HEK293 (cell line): ENCODE data around the gene LSM14B.

Experiments used
- CTCF ChIA-PET: fragments of 350-600 bp; formaldehyde crosslinking; extraction: SDS; loops from one replicate; lab custom pipeline; 2021; ENCODE audit warnings: antibody characterized with exemption; lab: Yijun Ruan, JAX
- POLR2A ChIA-PET: fragments of 300-600 bp; formaldehyde crosslinking; extraction: SDS; loops from one replicate; lab custom pipeline; 2020; ENCODE audit warnings: antibody characterized with exemption, inconsistent platforms; lab: Yijun Ruan, JAX
- H3K27ac ChIP-seq: fragments of 200-500 bp; sonication (Bioruptor generic); 2 replicates; pipeline ENCODE4 v1.5.1; 2014; ENCODE audit warnings: low read depth, low read length, control low read depth, inconsistent platforms; ENCODE audit errors: extremely low read depth
- H3K36me3 ChIP-seq, 2 experiments: fragments of 200-500 bp in 1 of 2; sonication (Bioruptor generic) in 1 of 2; 1 replicate in 1 of 2; 2 replicates in 1 of 2; pipeline ENCODE4 v1.5.1; 2014 to 2017; ENCODE audit warnings: inconsistent platforms in 2 of 2, low read length in 2 of 2; ENCODE audit not compliant: control insufficient read depth in 2 of 2, insufficient read depth in 1 of 2
- H3K4me1 ChIP-seq: fragments of 200-500 bp; sonication (Bioruptor generic); 2 replicates; pipeline ENCODE4 v1.5.1; 2014; ENCODE audit warnings: mild to moderate bottlenecking, low read length, inconsistent platforms; ENCODE audit not compliant: control insufficient read depth, insufficient read depth
- H3K4me3 ChIP-seq: 2 replicates; pipeline ENCODE4 v1.5.1; 2011; ENCODE audit warnings: low read depth, mild to moderate bottlenecking, control low read depth, low read length, moderate library complexity
- H3K9me3 ChIP-seq: fragments of 200-500 bp; sonication (Bioruptor generic); 2 replicates; pipeline ENCODE4 v1.5.1; 2014; ENCODE audit warnings: low read depth, low read length, inconsistent platforms; ENCODE audit not compliant: control insufficient read depth, insufficient read depth
- BCL11A ChIP-seq: fragments of 450-650 bp; formaldehyde crosslinking; IDR thresholded peaks from 2 replicates; pipeline ENCODE4 v1.5.1; 2016; ENCODE audit warnings: low read depth, missing biosample characterization, missing genetic modification characterization
- GLIS1 ChIP-seq: fragments of 450-650 bp; formaldehyde crosslinking; IDR thresholded peaks from 2 replicates; pipeline ENCODE4 v1.5.1; 2016; ENCODE audit warnings: missing biosample characterization, missing genetic modification characterization
- KLF16 ChIP-seq: fragments of 450-650 bp; formaldehyde crosslinking; IDR thresholded peaks from 2 replicates; pipeline ENCODE4 v1.5.1; 2017; ENCODE audit warnings: missing biosample characterization, missing genetic modification characterization
- KLF7 ChIP-seq: fragments of 450-650 bp; formaldehyde crosslinking; IDR thresholded peaks from 2 replicates; pipeline ENCODE4 v1.5.1; 2016; ENCODE audit warnings: missing biosample characterization, missing genetic modification characterization, borderline replicate concordance
- KLF9 ChIP-seq: fragments of 450-650 bp; formaldehyde crosslinking; IDR thresholded peaks from 2 replicates; pipeline ENCODE4 v1.5.1; 2016; ENCODE audit warnings: missing biosample characterization, missing genetic modification characterization, low read depth
- SALL2 ChIP-seq: fragments of 450-650 bp; formaldehyde crosslinking; IDR thresholded peaks from 2 replicates; pipeline ENCODE4 v1.5.0; 2017; ENCODE audit warnings: missing biosample characterization, mild to moderate bottlenecking, missing genetic modification characterization, borderline replicate concordance
- ZBTB17 ChIP-seq: fragments of 450-650 bp; formaldehyde crosslinking; IDR thresholded peaks from 2 replicates; pipeline ENCODE4 v1.5.1; 2016; ENCODE audit warnings: missing biosample characterization, missing genetic modification characterization
- ZFP41 ChIP-seq: fragments of 450-650 bp; formaldehyde crosslinking; IDR thresholded peaks from 2 replicates; pipeline ENCODE4 v1.5.1; 2016; ENCODE audit warnings: missing biosample characterization, missing genetic modification characterization, borderline replicate concordance
- ZIC2 ChIP-seq: fragments of 450-650 bp; formaldehyde crosslinking; IDR thresholded peaks from 2 replicates; pipeline ENCODE4 v1.5.1; 2016; ENCODE audit warnings: missing biosample characterization, missing genetic modification characterization
- ZNF10 ChIP-seq: fragments of 450-650 bp; formaldehyde crosslinking; IDR thresholded peaks from 2 replicates; pipeline ENCODE4 v1.5.1; 2017; ENCODE audit warnings: missing biosample characterization, missing genetic modification characterization
- ZNF112 ChIP-seq: fragments of 450-650 bp; formaldehyde crosslinking; IDR thresholded peaks from 2 replicates; pipeline ENCODE4 v1.5.0; 2017; ENCODE audit warnings: missing biosample characterization, missing genetic modification characterization
- ZNF121 ChIP-seq: fragments of 450-650 bp; formaldehyde crosslinking; IDR thresholded peaks from 2 replicates; pipeline ENCODE4 v1.5.1; 2016; ENCODE audit warnings: missing biosample characterization, missing genetic modification characterization
- ZNF133 ChIP-seq: fragments of 450-650 bp; formaldehyde crosslinking; IDR thresholded peaks from 2 replicates; pipeline ENCODE4 v1.5.1; 2016; ENCODE audit warnings: missing biosample characterization, missing genetic modification characterization
- ZNF138 ChIP-seq: fragments of 450-650 bp; formaldehyde crosslinking; IDR thresholded peaks from 2 replicates; pipeline ENCODE4 v1.5.1; 2016; ENCODE audit warnings: missing biosample characterization, missing genetic modification characterization, borderline replicate concordance
- ZNF16 ChIP-seq: fragments of 450-650 bp; formaldehyde crosslinking; IDR thresholded peaks from 2 replicates; pipeline ENCODE4 v1.5.1; 2016; ENCODE audit warnings: low read depth, missing biosample characterization, missing genetic modification characterization
- ZNF2 ChIP-seq: fragments of 450-650 bp; formaldehyde crosslinking; IDR thresholded peaks from 2 replicates; pipeline ENCODE4 v1.5.1; 2016; ENCODE audit warnings: missing biosample characterization, missing genetic modification characterization
- ZNF202 ChIP-seq: fragments of 450-650 bp; formaldehyde crosslinking; IDR thresholded peaks from 2 replicates; pipeline ENCODE4 v1.5.1; 2016; ENCODE audit warnings: missing biosample characterization, missing genetic modification characterization, borderline replicate concordance
- ZNF211 ChIP-seq: fragments of 450-650 bp; formaldehyde crosslinking; IDR thresholded peaks from 2 replicates; pipeline ENCODE4 v1.5.1; 2016; ENCODE audit warnings: low read depth, missing biosample characterization, missing genetic modification characterization
- ZNF221 ChIP-seq: fragments of 450-650 bp; formaldehyde crosslinking; IDR thresholded peaks from 2 replicates; pipeline ENCODE4 v1.5.1; 2017; ENCODE audit warnings: missing biosample characterization, missing genetic modification characterization, borderline replicate concordance
- ZNF23 ChIP-seq: fragments of 450-650 bp; formaldehyde crosslinking; IDR thresholded peaks from 2 replicates; pipeline ENCODE4 v1.5.1; 2016; ENCODE audit warnings: missing biosample characterization, missing genetic modification characterization, borderline replicate concordance
- ZNF266 ChIP-seq: fragments of 450-650 bp; formaldehyde crosslinking; IDR thresholded peaks from 2 replicates; pipeline ENCODE4 v1.5.1; 2016; ENCODE audit warnings: missing biosample characterization, missing genetic modification characterization, low read depth
- ZNF391 ChIP-seq: fragments of 450-650 bp; formaldehyde crosslinking; IDR thresholded peaks from 2 replicates; pipeline ENCODE4 v1.5.1; 2016; ENCODE audit warnings: low read depth, missing biosample characterization, missing genetic modification characterization, borderline replicate concordance
- ZNF514 ChIP-seq: fragments of 450-650 bp; formaldehyde crosslinking; IDR thresholded peaks from 2 replicates; pipeline ENCODE4 v1.5.1; 2016; ENCODE audit warnings: missing biosample characterization, missing genetic modification characterization
- ZNF561 ChIP-seq: fragments of 450-650 bp; IDR thresholded peaks from 2 replicates; pipeline ENCODE4 v1.5.1; 2018; ENCODE audit warnings: missing biosample characterization, missing genetic modification characterization, borderline replicate concordance
- ZNF571 ChIP-seq: fragments of 450-650 bp; formaldehyde crosslinking; IDR thresholded peaks from 2 replicates; pipeline ENCODE4 v1.5.0; 2017; ENCODE audit warnings: missing biosample characterization, missing genetic modification characterization
- ZNF830 ChIP-seq: fragments of 450-650 bp; IDR thresholded peaks from 2 replicates; pipeline ENCODE4 v1.5.0; 2018; ENCODE audit warnings: missing biosample characterization, missing genetic modification characterization, low read depth, mild to moderate bottlenecking, moderate library complexity
- TF ChIP-seq, protein P1 (sequence below): fragments of 450-650 bp; formaldehyde crosslinking; IDR thresholded peaks from 2 replicates; pipeline ENCODE4 v1.5.1; 2016; ENCODE audit warnings: missing biosample characterization, missing genetic modification characterization
- TF ChIP-seq, protein P2 (sequence below): fragments of 450-650 bp; formaldehyde crosslinking; IDR thresholded peaks from 2 replicates; pipeline ENCODE4 v1.5.1; 2016; ENCODE audit warnings: missing biosample characterization, missing genetic modification characterization
- TF ChIP-seq, protein P3 (sequence below): fragments of 450-650 bp; formaldehyde crosslinking; conservative IDR thresholded peaks from 2 replicates; pipeline ENCODE4 v1.5.1; 2016; ENCODE audit warnings: low read depth, missing biosample characterization, missing genetic modification characterization

Gene LSM14B

GRCh38 chr20:62119591-62120364 is 2.5 kb upstream of the LSM14B start:
- peaks cover 1 to 13% of the 10 kb centered on the region in 2 experiments; a peak in 2 of 3 replicates for H3K36me3 ChIP-seq
- H3K4me3 ChIP-seq, result no peak overlapping the region
- CTCF ChIA-PET, result no interaction called here
- no peaks in the 10 kb centered on the region for H3K9me3 ChIP-seq
- H3K4me1 ChIP-seq, result no peaks in the 10 kb centered on the region
- H3K27ac ChIP-seq, result no peak overlapping the region
- POLR2A ChIA-PET, result interaction anchor here (1.9 kb wide), 1 partner anchor 53 kb away, joined by 6 read pairs; no protein-coding TSS in a partner anchor
- TF ChIP-seq, protein P1, sequence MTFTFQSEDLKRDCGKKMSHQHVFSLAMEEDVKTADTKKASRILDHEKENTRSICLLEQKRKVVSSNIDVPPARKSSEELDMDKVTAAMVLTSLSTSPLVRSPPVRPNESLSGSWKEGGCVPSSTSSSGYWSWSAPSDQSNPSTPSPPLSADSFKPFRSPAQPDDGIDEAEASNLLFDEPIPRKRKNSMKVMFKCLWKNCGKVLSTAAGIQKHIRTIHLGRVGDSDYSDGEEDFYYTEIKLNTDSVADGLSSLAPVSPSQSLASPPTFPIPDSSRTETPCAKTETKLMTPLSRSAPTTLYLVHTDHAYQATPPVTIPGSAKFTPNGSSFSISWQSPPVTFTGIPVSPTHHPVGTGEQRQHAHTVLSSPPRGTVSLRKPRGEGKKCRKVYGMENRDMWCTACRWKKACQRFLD (tag by site-specific recombination), result no peak
- TF ChIP-seq GLIS1 (tag by site-specific recombination), result no peak
- no peak for TF ChIP-seq ZNF571 (tag by site-specific recombination)
- no peak for TF ChIP-seq KLF7
- no peak for TF ChIP-seq SALL2
- no peak for TF ChIP-seq ZNF138 (tag by site-specific recombination)
- no peak for TF ChIP-seq ZFP41 (tag by site-specific recombination)
- TF ChIP-seq ZNF2, result no peak
- TF ChIP-seq, protein P2, sequence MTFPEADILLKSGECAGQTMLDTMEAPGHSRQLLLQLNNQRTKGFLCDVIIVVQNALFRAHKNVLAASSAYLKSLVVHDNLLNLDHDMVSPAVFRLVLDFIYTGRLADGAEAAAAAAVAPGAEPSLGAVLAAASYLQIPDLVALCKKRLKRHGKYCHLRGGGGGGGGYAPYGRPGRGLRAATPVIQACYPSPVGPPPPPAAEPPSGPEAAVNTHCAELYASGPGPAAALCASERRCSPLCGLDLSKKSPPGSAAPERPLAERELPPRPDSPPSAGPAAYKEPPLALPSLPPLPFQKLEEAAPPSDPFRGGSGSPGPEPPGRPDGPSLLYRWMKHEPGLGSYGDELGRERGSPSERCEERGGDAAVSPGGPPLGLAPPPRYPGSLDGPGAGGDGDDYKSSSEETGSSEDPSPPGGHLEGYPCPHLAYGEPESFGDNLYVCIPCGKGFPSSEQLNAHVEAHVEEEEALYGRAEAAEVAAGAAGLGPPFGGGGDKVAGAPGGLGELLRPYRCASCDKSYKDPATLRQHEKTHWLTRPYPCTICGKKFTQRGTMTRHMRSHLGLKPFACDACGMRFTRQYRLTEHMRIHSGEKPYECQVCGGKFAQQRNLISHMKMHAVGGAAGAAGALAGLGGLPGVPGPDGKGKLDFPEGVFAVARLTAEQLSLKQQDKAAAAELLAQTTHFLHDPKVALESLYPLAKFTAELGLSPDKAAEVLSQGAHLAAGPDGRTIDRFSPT (tag by site-specific recombination), result no peak
- TF ChIP-seq KLF9, result no peak
- TF ChIP-seq ZNF133, result no peak
- no peak for TF ChIP-seq ZNF202 (tag by site-specific recombination)
- TF ChIP-seq ZNF221 (tag by site-specific recombination), result no peak
- TF ChIP-seq ZNF10 (tag by site-specific recombination), result no peak

DNA sequence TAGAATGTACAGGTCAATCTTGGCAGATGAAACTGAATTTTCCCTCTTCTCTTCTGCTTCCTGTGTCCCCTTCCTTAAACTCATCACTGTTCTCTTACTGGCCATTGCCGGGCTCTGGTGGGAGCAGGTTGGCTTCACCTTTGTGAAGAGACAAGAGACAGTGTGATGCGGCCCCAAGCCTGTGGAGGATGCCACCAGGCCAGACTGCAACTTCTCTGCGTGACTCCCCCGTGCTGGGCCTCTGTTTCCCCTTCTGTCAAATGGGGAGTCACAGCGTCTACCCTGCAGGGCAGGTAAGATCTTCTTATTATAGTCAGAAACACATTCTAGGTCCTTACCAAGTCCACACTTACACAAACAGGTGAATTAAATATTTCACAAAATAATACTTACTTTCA is 1.9 kb upstream of the LSM14B start:
- Histone ChIP-seq H3K4me1 (no peaks in the 10 kb centered on the region), H3K9me3 (no peaks in the 10 kb centered on the region), H3K27ac (no peak overlapping the region), H3K36me3 (peaks cover 6 to 19% of the 10 kb centered on the region in 2 experiments; a peak in 2 of 3 replicates), H3K4me3 (no peak overlapping the region)
- ChIA-PET POLR2A (no interaction called here), CTCF (no interaction called here)
- TF ChIP-seq ZNF121 (tag by site-specific recombination), result no peak
- TF ChIP-seq ZNF830 (tag by site-specific recombination), result no peak
- no peak for TF ChIP-seq BCL11A (tag by site-specific recombination)
- TF ChIP-seq ZNF561, result no peak
- no peak for TF ChIP-seq KLF16 (tag by site-specific recombination)
- no peak for TF ChIP-seq ZIC2
- TF ChIP-seq ZNF391 (tag by site-specific recombination), result no peak
- no peak for TF ChIP-seq ZNF211 (tag by site-specific recombination)
- TF ChIP-seq KLF7, result no peak
- no peak for TF ChIP-seq ZBTB17 (tag by site-specific recombination)
- TF ChIP-seq ZNF514 (tag by site-specific recombination), result no peak
- TF ChIP-seq ZNF112 (tag by site-specific recombination), result no peak
- no peak for TF ChIP-seq ZNF10 (tag by site-specific recombination)
- no peak for TF ChIP-seq ZNF16 (tag by site-specific recombination)
- no peak for TF ChIP-seq ZNF266 (tag by site-specific recombination)
- TF ChIP-seq, protein P3, sequence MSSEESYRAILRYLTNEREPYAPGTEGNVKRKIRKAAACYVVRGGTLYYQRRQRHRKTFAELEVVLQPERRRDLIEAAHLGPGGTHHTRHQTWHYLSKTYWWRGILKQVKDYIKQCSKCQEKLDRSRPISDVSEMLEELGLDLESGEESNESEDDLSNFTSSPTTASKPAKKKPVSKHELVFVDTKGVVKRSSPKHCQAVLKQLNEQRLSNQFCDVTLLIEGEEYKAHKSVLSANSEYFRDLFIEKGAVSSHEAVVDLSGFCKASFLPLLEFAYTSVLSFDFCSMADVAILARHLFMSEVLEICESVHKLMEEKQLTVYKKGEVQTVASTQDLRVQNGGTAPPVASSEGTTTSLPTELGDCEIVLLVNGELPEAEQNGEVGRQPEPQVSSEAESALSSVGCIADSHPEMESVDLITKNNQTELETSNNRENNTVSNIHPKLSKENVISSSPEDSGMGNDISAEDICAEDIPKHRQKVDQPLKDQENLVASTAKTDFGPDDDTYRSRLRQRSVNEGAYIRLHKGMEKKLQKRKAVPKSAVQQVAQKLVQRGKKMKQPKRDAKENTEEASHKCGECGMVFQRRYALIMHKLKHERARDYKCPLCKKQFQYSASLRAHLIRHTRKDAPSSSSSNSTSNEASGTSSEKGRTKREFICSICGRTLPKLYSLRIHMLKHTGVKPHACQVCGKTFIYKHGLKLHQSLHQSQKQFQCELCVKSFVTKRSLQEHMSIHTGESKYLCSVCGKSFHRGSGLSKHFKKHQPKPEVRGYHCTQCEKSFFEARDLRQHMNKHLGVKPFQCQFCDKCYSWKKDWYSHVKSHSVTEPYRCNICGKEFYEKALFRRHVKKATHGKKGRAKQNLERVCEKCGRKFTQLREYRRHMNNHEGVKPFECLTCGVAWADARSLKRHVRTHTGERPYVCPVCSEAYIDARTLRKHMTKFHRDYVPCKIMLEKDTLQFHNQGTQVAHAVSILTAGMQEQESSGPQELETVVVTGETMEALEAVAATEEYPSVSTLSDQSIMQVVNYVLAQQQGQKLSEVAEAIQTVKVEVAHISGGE (tag by site-specific recombination), result no peak
- TF ChIP-seq ZNF23, result no peak
